Heart right ventricle (tissue), 16 donors: ENCODE results near the gene OGFOD2. TPM values are rescaled to one million over a fixed set of nuclear protein-coding genes. Genes with fewer than 3 reads are reported as not detected.

ENCODE experiments used
- ATAC-seq, 8 donors: fragments of 200-7000 bp; cut with Tn5 transposase; one replicate each; pipeline ENCODE4 v1.9.1; 2020; ENCODE audit warnings: mild to moderate bottlenecking in 8 of 8, moderate library complexity in 8 of 8, moderate number of reproducible peaks in 1 of 8
- DNase-seq, 2 donors: peaks; one replicate each; pipeline ENCODE4 v3.0.0-alpha.2; 2020
- H3K27ac ChIP-seq, 10 donors: fragments of 200-600 bp; sonication (generic) in 2 of 10; one replicate each; pipeline versions ENCODE4 v1.5.0 to v1.8.0; 2020 to 2022; ENCODE audit warnings: mild to moderate bottlenecking in 3 of 10
- H3K27me3 ChIP-seq, 7 donors: fragments of 200-600 bp; one replicate each; pipeline ENCODE4 v1.8.0; 2021 to 2022; ENCODE audit warnings: mild to moderate bottlenecking in 2 of 7
- H3K36me3 ChIP-seq, 9 donors: fragments of 200-600 bp; sonication (generic) in 1 of 9; one replicate each; pipeline versions ENCODE4 v1.5.0 to v1.8.0; 2020 to 2022; ENCODE audit warnings: mild to moderate bottlenecking in 2 of 9
- H3K4me1 ChIP-seq, 9 donors: fragments of 200-600 bp; sonication (generic) in 1 of 9; one replicate each; pipeline versions ENCODE4 v1.5.0 to v1.8.0; 2020 to 2022; ENCODE audit warnings: mild to moderate bottlenecking in 4 of 9
- H3K4me3 ChIP-seq, 10 donors: fragments of 200-600 bp; sonication (generic) in 2 of 10; one replicate each; pipeline versions ENCODE4 v1.5.0 to v1.8.0; 2020 to 2022; ENCODE audit warnings: mild to moderate bottlenecking in 7 of 10, moderate library complexity in 2 of 10
- H3K9me3 ChIP-seq, 11 donors: fragments of 200-600 bp in 10 of 11; sonication (generic) in 2 of 11; one replicate each; pipeline versions ENCODE4 v1.5.0 to v1.8.0; 2013 to 2022; ENCODE audit warnings: mild to moderate bottlenecking in 2 of 11, control low read depth in 1 of 11, moderate library complexity in 1 of 11
- WGBS, 2 donors: extraction: QIAGEN DNeasy Blood & Tissue Kit; methylation state at CpG; one replicate each; pipeline ENCODE4 v1.1.7; 2013; ENCODE audit warnings: inconsistent platforms in 1 of 2; 5-methylcytosine and 5-hydroxymethylcytosine counted together
- intact Hi-C, 10 donors: fragments of 100-400 bp; cut with DNase I; formaldehyde crosslinking; loops; one replicate each; pipeline versions ENCODE4 v1.11.1 to v1.14.2; 2022
- polyA plus RNA-seq, 2 donors: library from polyadenylated mRNA; stranded (reverse); fragments of 200-250 nt; gene quantifications; one replicate each; pipeline ENCODE4 v1.2.3, GENCODE V29; 2013
- total RNA-seq, 10 donors: library from RNA; stranded (reverse); fragmentation: NEBNext Ultra II Directional in 3 of 10; extraction: Animal tissue kit (Norgen Biotek cat#: 25700) in 3 of 10; gene quantifications; one replicate each; pipeline versions ENCODE4 v1.2.1 to v1.2.4, GENCODE V29; 2021 to 2023
- TF ChIP-seq, protein P1 (sequence below), 9 donors: fragments of 200-600 bp; sonication (generic) in 2 of 9; IDR thresholded peaks; one replicate each; pipeline versions ENCODE4 v1.5.0 to v1.8.0; 2021 to 2022; ENCODE audit warnings: antibody characterized with exemption in 9 of 9, mild to moderate bottlenecking in 5 of 9, moderate library complexity in 1 of 9
- donor health status: Arrhythmogenic right ventricular cardiomyopathy.
- donor health status: ischemic (EF 13 %, LVEDD 7.1; RV severe dilation, severe dysfunction).
- donor health status: healthy with polysubstance abuse.
- donor health status: DM: no; HTN: yes; CAD: no.
- donor health status: DM: no; HTN: no; CAD: no.
- donor health status: ischemic (EF 25% LVEDD 6.9; RV normal size, moderate dysfunction).
- donor health status: ischemic (EF 25% LVEDD 5.7; RV mildly dilated, moderate dysfunction).
- donor health status: healthy.
- donor health status: DM: yes; HTN: yes; CAD: no.
- donor health status: Ischemic cardiomyopathy.
- donor health status: ischemic (EF 35%, LVEDD 5.7; RV mildly dilated, moderate dysfunction).
- donor health status: nonischemic (EF 11% LVEDD 7.7; RV severe dilation, severe dysfunction).
- donor health status: DM: yes; HTN: yes; CAD: no.
- donor health status: PGD.
- donor health status: ischemic (EF 29% LVEDD 5.4; RV normal size, mild dysfunction).
- donor health status: nonischemic (EF 23%, LVEDD 6.1; RV moderate dilation, normal function).

Gene OGFOD2
- total and polyA plus RNA-seq, 12 donors = 10.6 to 17.1 (median 12.0) TPM

DNA sequence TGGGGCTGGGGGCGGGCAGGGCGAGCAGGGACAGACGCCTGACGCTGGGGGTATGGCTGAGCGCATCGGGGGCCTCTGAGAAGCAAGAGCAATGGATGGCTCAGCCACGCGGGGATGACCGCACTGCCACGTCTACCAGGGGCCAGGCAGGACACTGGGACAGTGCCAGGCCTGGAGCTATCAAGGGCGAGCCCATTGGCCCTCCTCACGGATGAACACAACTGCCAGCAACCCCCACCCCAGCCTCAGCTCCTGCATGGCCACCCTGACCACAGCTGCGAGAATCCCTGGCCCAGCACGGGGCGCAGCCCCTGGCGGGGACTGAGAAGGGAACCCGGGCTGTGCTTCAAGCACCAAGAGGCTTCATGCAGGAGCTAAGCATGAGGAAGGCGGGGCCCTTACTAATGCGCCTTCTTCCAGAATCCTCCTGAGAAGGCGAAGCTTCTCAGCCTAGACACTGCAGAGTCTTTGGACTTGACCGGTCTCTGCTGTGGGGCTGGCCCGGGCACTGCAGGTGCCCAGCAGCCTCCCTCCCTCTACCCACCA is 14.9 kb downstream of the OGFOD2 start:
- H3K9me3 ChIP-seq = no peaks in the 10 kb centered on the region
- ATAC-seq (no peak), DNase-seq (no peak)
- H3K27me3 ChIP-seq = no peaks in the 10 kb centered on the region
- peaks cover under 1 to 8% (median 6%) of the 10 kb centered on the region in 9 donors for H3K4me1 ChIP-seq
- peaks cover 0 to 98% (median 10%) of the 10 kb centered on the region in 9 donors for H3K36me3 ChIP-seq
- intact Hi-C loops = loop anchor here in 5 of 10 donors (10.0 kb wide), 2 partner anchors 155 to 165 kb away; partner anchors contain the start of gene PITPNM2 (in 4 of the 5)
- H3K27ac ChIP-seq = no peak overlapping the region
- TF ChIP-seq, protein P1, sequence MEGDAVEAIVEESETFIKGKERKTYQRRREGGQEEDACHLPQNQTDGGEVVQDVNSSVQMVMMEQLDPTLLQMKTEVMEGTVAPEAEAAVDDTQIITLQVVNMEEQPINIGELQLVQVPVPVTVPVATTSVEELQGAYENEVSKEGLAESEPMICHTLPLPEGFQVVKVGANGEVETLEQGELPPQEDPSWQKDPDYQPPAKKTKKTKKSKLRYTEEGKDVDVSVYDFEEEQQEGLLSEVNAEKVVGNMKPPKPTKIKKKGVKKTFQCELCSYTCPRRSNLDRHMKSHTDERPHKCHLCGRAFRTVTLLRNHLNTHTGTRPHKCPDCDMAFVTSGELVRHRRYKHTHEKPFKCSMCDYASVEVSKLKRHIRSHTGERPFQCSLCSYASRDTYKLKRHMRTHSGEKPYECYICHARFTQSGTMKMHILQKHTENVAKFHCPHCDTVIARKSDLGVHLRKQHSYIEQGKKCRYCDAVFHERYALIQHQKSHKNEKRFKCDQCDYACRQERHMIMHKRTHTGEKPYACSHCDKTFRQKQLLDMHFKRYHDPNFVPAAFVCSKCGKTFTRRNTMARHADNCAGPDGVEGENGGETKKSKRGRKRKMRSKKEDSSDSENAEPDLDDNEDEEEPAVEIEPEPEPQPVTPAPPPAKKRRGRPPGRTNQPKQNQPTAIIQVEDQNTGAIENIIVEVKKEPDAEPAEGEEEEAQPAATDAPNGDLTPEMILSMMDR (IDR thresholded peaks at IDR 0.05) = no peak
- WGBS, 2 donors = 92% methylated on average over 20 to 22 of the region's 22 CpGs
- H3K4me3 ChIP-seq = no peak overlapping the region

DNA sequence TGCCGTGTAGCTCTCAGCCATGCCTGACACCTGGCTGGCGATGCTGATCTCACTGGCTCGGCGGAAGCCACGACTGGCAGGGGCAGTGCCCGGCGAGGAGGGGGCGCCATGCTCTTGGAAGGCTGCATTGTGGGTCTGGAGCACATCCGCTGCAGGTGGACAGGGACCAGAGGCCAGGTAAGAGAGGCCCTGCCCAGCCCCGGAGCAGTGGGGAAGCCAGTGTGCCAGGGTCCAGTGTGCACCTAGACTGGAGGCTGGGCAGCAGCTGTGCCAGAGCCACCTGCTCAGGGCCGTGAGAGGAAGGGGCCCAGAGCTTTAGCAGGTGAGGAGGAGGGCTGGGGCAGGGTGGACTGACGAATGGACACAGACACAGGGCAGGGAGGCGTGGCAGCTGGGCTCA is 15.5 kb downstream of the OGFOD2 start:
- intact Hi-C loops = no loop called here
- H3K36me3 ChIP-seq = peaks cover 0 to 98% (median 10%) of the 10 kb centered on the region in 9 donors
- TF ChIP-seq, protein P1 (IDR thresholded peaks at IDR 0.05) = no peak
- 94 to 95% methylated on average over 13 of the region's 13 CpGs for WGBS, 2 donors
- no peak overlapping the region for H3K27ac ChIP-seq
- DNase-seq (no peak), ATAC-seq (no peak)
- no peak overlapping the region for H3K4me3 ChIP-seq
- peaks cover 0 to 5% (median 1%) of the 10 kb centered on the region in 9 donors for H3K4me1 ChIP-seq
- no peaks in the 10 kb centered on the region for H3K27me3 ChIP-seq
- no peaks in the 10 kb centered on the region for H3K9me3 ChIP-seq

DNA sequence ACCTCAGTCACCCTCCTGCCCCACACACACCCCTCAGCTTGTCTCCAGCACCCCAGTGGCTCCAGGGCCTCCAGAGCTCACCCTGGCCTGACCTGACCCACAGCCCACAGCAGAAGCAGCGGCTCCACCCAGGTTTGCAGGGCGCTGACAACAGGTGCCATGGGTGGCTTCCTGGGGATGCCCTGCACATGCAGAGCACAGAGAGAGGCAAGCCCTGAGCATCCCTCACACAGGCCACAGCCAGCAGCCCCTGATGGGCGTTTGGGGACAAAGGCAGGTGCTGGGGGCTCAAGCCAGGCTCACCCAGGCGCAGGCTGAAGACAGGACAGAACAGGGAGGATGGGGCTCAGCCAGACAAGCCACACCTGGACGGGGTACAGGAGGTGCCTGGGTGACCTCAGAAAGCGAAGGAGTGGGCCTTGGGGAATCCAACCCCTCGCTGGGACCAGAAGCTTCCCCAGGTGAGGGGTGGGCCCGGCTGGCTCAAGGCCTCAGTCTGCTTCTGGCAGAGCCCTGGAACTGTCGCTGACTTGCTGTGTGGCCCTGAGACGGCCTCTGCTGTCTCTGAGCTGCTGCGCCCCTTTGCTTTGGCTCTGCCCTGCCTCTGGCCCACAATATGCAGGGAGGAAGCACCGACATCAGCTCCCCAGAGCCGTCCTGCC is 16.0 kb downstream of the OGFOD2 start:
- H3K27ac ChIP-seq = no peak overlapping the region
- H3K36me3 ChIP-seq = peaks cover 0 to 96% (median 10%) of the 10 kb centered on the region in 9 donors
- no peaks in the 10 kb centered on the region for H3K9me3 ChIP-seq
- H3K4me3 ChIP-seq = no peak overlapping the region
- TF ChIP-seq, protein P1 (IDR thresholded peaks at IDR 0.05) = no peak
- H3K4me1 ChIP-seq = peaks cover 0 to 9% (median 6%) of the 10 kb centered on the region in 9 donors
- no peaks in the 10 kb centered on the region for H3K27me3 ChIP-seq
- intact Hi-C loops = no loop called here
- no peak for DNase-seq
- WGBS, 2 donors = 94 to 95% methylated on average over 13 of the region's 13 CpGs
- no peak for ATAC-seq

DNA sequence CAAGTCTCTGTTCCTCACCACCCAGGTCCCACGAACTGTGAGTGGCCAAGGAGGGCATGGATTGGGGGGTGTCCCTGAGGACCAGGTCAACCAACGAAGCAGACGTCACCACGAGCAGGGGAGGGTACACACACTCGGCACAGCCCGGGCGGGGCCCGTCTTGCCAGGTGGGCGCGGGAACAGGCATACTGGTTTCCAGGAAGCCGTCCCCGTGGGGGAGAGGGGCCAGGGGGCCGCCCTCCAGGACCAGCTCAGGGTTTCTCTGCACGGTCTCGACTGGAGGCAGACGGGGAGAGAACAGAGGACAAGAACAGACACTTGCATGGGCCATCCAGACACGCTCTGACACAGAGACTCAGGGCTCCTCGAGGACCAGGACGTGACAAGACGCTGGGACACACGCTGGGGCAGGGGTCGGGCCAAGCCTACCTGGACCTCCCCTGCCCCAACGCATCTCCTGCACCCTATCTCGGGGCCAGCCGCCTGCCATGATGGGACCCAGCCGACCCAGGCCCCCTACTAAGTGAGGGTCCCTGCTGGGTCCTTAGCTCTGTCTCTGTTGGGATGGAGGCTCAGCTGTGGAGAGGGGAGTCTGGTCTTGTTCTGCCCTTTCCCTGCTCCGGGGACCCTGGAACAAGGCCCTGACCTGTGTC is 16.7 kb downstream of the OGFOD2 start:
- Histone ChIP-seq H3K4me3 (no peak overlapping the region), H3K36me3 (peaks cover 0 to 96% (median 10%) of the 10 kb centered on the region in 9 donors), H3K27ac (no peak overlapping the region), H3K27me3 (no peaks in the 10 kb centered on the region), H3K4me1 (peaks cover 0 to 15% (median 9%) of the 10 kb centered on the region in 9 donors), H3K9me3 (no peaks in the 10 kb centered on the region)
- ATAC-seq (no peak), DNase-seq (no peak)
- WGBS, 2 donors = 85 to 91% methylated on average over 27 of the region's 27 CpGs
- intact Hi-C loops = no loop called here
- TF ChIP-seq, protein P1 (IDR thresholded peaks at IDR 0.05) = no peak
